Measurements from ENCODE around the gene GALNTL6.

- TF ChIP-seq BHLHE40 (IDR thresholded peaks at IDR 0.05; ENCODE audit: borderline replicate concordance): no peak
- no peak for TF ChIP-seq FOXM1 (IDR thresholded peaks at IDR 0.05; ENCODE audit: borderline replicate concordance)
- no peak for TF ChIP-seq SP1 (IDR thresholded peaks at IDR 0.05)
- TF ChIP-seq ELF4 (IDR thresholded peaks at IDR 0.05): no peak
- no peak for TF ChIP-seq SUZ12 (IDR thresholded peaks at IDR 0.05)
- no peak for TF ChIP-seq NFRKB (IDR thresholded peaks at IDR 0.05)
- no peak for TF ChIP-seq FOXK2 (IDR thresholded peaks at IDR 0.05)
- TF ChIP-seq CTBP1 (IDR thresholded peaks at IDR 0.05; ENCODE audit: borderline replicate concordance): no peak
- TF ChIP-seq HDGF (IDR thresholded peaks at IDR 0.05; ENCODE audit: borderline replicate concordance): no peak
- no peak for TF ChIP-seq LEF1 (IDR thresholded peaks at IDR 0.05; ENCODE audit: borderline replicate concordance)
Measured at GRCh38 chr4:172660251-172660650, 847.0 kb downstream of the GALNTL6 start.
